ENCODE measurements around the gene HOXA9. TPM values are rescaled to one million over a fixed set of nuclear protein-coding genes. Genes with fewer than 3 reads are reported as not detected.

The HOXA9 gene
- total RNA-seq, 1 donor from 2014 or later, result 14.5 TPM

DNA sequence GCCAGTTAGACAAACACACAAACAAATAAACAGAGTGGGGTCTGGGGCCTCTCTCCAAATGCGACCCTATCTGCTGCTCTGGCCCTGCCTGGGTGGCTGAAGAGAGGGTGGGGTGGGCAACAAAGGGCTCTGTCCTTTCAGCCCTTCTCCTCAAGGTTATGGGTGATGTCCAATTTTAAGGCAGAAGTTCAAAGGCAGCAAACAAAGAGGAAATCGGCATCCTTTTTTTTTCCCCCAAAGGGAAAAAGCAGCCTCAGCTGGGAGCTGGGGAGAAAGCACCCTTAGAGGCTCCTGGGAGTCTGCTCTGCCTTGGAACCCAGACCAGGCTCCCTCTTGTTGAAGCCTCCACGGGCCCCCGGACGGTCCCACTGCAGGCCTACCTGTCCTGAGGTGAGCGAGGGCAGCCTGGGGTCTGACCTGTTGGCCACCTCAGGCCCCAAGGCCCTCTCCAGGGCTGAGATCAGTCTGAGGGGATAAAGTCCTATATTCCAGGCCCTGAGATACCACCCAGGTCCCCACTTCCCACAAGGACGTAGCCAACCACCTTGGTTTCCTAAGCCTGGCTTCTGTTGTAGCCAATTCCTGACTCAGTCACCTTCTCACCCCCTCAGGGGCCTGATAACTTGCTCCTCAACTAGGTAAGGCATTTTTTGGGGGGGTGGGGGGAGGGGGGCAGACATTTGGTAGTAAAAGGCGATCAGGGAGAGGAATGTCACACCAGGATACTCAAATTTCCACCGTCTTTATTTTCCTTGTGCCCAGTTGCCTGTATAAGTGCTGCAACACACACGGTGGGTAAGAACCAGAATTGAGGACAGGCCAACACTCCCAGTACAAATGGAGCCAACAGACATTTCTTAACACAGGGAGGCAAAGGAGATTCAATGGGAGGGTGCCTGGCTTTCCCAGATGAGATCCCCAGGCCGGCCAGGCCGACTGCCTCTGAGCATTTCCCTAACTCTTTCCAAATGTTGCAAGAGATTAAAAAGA lies 15.4 kb upstream of the HOXA9 start:
- no peaks in the 10 kb centered on the region for H3K36me3 Mint-ChIP-seq
- TF ChIP-seq, protein P1, sequence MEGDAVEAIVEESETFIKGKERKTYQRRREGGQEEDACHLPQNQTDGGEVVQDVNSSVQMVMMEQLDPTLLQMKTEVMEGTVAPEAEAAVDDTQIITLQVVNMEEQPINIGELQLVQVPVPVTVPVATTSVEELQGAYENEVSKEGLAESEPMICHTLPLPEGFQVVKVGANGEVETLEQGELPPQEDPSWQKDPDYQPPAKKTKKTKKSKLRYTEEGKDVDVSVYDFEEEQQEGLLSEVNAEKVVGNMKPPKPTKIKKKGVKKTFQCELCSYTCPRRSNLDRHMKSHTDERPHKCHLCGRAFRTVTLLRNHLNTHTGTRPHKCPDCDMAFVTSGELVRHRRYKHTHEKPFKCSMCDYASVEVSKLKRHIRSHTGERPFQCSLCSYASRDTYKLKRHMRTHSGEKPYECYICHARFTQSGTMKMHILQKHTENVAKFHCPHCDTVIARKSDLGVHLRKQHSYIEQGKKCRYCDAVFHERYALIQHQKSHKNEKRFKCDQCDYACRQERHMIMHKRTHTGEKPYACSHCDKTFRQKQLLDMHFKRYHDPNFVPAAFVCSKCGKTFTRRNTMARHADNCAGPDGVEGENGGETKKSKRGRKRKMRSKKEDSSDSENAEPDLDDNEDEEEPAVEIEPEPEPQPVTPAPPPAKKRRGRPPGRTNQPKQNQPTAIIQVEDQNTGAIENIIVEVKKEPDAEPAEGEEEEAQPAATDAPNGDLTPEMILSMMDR (IDR thresholded peaks at IDR 0.05; ENCODE audit: unreplicated experiment), result no peak

DNA sequence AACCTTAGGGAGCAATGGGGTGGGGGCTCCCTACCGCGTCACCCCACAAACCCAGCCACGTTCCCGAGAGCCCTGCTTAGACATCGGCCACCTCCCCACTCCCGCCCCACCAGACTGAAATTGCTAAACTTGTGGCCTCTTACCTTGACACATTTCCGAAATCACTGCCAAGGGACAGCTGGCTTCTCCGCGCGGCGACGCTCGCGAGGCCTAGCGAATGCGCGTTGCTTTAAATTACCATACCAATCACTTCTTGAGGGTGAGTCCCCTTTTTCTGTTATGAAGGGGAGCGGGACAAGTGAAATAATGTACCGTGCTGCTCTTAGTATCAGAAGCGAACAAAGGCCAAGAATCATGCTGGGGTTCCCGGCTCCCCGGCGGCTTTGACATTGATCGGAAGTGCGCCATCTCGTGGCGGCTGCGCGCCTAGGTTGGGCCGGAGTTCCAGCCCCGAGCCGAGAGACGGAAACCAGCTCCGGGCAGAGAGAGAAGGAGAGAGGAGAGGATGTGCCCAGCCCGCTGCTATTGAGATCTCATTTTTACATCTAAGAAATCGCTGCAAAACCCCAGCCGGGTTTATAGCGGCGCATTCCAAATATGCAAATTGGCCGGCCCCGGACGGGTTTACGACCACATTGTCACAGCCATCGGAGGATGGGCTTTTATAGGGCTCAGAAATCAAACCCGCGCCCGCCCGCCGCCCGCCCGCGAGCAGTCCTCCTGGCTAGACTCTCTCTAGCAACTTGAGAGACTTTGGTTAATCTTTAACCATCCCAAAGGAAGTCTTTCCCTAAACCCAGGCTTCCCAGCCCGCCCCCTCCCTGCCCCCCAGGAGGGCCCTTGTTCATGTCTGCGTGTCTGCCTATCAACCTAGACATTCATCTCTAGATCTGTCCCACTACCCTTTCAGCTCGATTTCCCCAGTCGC lies 14.4 kb upstream of the HOXA9 start:
- Mint-ChIP-seq H3K4me1 (peaks cover 25% of the 10 kb centered on the region), H3K27me3 (ENCODE audit: low read depth) (peaks cover 99% of the 10 kb centered on the region), H3K27ac (peak overlapping the region; percentile 92), H3K36me3 (no peaks in the 10 kb centered on the region), H3K9me3 (no peaks in the 10 kb centered on the region), H3K4me3 (peak overlapping the region; percentile 69)
- TF ChIP-seq, protein P1 (IDR thresholded peaks at IDR 0.05; ENCODE audit: unreplicated experiment), result peak; percentile 87
- DNase-seq (ENCODE audit: low spot score in 2 of 2, unreplicated experiment in 2 of 2), result peak; percentile 67 to 83

More for the DNA sequence above, 15.4 kb upstream of the HOXA9 start:
- DNase-seq (ENCODE audit: low spot score in 2 of 2, unreplicated experiment in 2 of 2), result no peak
- Mint-ChIP-seq H3K9me3 (no peaks in the 10 kb centered on the region), H3K27ac (peak overlapping the region; percentile 92), H3K27me3 (ENCODE audit: low read depth) (peaks cover 99% of the 10 kb centered on the region), H3K4me3 (peak overlapping the region; percentile 38), H3K4me1 (peaks cover 29% of the 10 kb centered on the region)

- H3K27ac Mint-ChIP-seq, result peak overlapping the region; percentile 88
- peaks cover 100% of the 10 kb centered on the region for H3K27me3 Mint-ChIP-seq (ENCODE audit: low read depth)
- TF ChIP-seq, protein P1 (IDR thresholded peaks at IDR 0.05; ENCODE audit: unreplicated experiment), result no peak
- H3K36me3 Mint-ChIP-seq, result no peaks in the 10 kb centered on the region
- peaks cover 25% of the 10 kb centered on the region for H3K4me1 Mint-ChIP-seq
- no peak for DNase-seq (ENCODE audit: low spot score in 2 of 2, unreplicated experiment in 2 of 2)
- peak overlapping the region; percentile 69 for H3K4me3 Mint-ChIP-seq
- H3K9me3 Mint-ChIP-seq, result no peaks in the 10 kb centered on the region
Observed at GRCh38 chr7:27179030-27179429, 13.7 kb upstream of the HOXA9 start.

GRCh38 chr7:27178366-27178765 lies 13.0 kb upstream of the HOXA9 start:
- Mint-ChIP-seq H3K4me1 (peaks cover 25% of the 10 kb centered on the region), H3K27me3 (ENCODE audit: low read depth) (peaks cover 94% of the 10 kb centered on the region), H3K4me3 (peak overlapping the region; percentile 69), H3K27ac (peak overlapping the region; percentile 76), H3K9me3 (no peaks in the 10 kb centered on the region), H3K36me3 (no peaks in the 10 kb centered on the region)
- TF ChIP-seq, protein P1 (IDR thresholded peaks at IDR 0.05; ENCODE audit: unreplicated experiment), result no peak
- no peak for DNase-seq (ENCODE audit: low spot score in 2 of 2, unreplicated experiment in 2 of 2)

DNA sequence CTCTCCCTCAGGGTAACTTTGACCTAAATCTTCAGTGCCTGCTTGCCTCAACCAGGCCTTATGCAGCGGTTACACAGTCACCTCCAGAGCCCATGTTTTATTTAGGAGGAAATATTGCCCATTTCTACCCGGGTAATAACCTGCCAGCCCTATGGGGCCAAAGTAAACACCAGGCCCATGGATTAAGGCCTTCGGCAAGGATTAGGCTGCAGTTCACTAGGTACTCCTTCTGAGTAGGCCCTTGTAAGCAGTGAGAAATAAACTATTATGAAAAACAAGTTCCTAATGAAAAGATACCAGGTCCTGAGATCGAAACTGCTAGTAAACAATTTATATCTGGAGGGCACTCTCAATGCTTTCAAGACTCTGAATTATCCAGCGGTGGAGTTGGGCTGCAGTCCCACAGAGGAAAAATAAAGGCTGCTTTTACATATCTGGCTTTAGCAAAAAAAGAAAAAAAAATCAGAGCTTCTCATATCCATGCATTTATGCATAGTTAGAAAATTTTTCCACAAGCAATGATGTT lies 12.5 kb upstream of the HOXA9 start:
- Mint-ChIP-seq H3K4me1 (peaks cover 22% of the 10 kb centered on the region), H3K9me3 (no peaks in the 10 kb centered on the region), H3K27ac (peak overlapping the region; percentile 76), H3K36me3 (no peaks in the 10 kb centered on the region), H3K4me3 (peak overlapping the region; percentile 69), H3K27me3 (ENCODE audit: low read depth) (peaks cover 92% of the 10 kb centered on the region)
- TF ChIP-seq, protein P1 (IDR thresholded peaks at IDR 0.05; ENCODE audit: unreplicated experiment), result no peak
- DNase-seq (ENCODE audit: low spot score in 2 of 2, unreplicated experiment in 2 of 2), result no peak
